Uterus (tissue), 4 donors: Measurements from ENCODE around the gene SLC39A11. TPM values are rescaled to one million over a fixed set of nuclear protein-coding genes. Genes with fewer than 3 reads are reported as not detected.

ENCODE experiments used
- DNase-seq, 2 donors: peaks; one replicate each; pipeline ENCODE4 v3.0.0-alpha.2; 2019 to 2020
- H3K27ac ChIP-seq, 2 donors: fragments of 200-600 bp; sonication (generic); 1 replicate in 1 of 2; 2 replicates in 1 of 2; pipeline ENCODE4 v1.5.1; 2016 to 2018
- H3K27me3 ChIP-seq, 2 donors: fragments of 200-600 bp; sonication (generic); one replicate each; pipeline ENCODE4 v1.5.1; 2018 to 2019; ENCODE audit warnings: control low read depth in 1 of 2
- H3K36me3 ChIP-seq, 2 donors: fragments of 200-600 bp; sonication (generic); one replicate each; pipeline ENCODE4 v1.5.1; 2019; ENCODE audit warnings: control low read depth in 1 of 2
- H3K4me1 ChIP-seq, 2 donors: fragments of 200-600 bp; sonication (generic); one replicate each; pipeline ENCODE4 v1.5.1; 2018 to 2019; ENCODE audit warnings: control low read depth in 1 of 2
- H3K4me3 ChIP-seq, 2 donors: fragments of 200-600 bp; sonication (generic); 1 replicate in 1 of 2; 2 replicates in 1 of 2; pipeline ENCODE4 v1.5.1; 2018 to 2019; ENCODE audit warnings: mild to moderate bottlenecking in 1 of 2
- H3K9me3 ChIP-seq, 2 donors: fragments of 200-600 bp; sonication (generic); one replicate each; pipeline ENCODE4 v1.5.1; 2019; ENCODE audit warnings: control low read depth in 1 of 2
- POLR2A ChIP-seq, 2 donors: fragments of 450-650 bp; IDR thresholded peaks; one replicate each; pipeline ENCODE4 v1.6.1; 2016; ENCODE audit warnings: antibody characterized with exemption in 2 of 2, mild to moderate bottlenecking in 1 of 2, moderate library complexity in 1 of 2
- intact Hi-C: fragments of 100-400 bp; cut with DNase I; formaldehyde crosslinking; loops from one replicate; pipeline ENCODE4 v1.15.1; 2023; ENCODE audit warnings: low total_unique reads
- total RNA-seq, 4 donors: library from RNA; depleted of rRNA in 3 of 4; stranded (reverse); fragments of >200 nt in 3 of 4; gene quantifications; one replicate each; pipeline versions ENCODE4 v1.1.0 to v1.2.4, GENCODE V29; 2014 to 2023
- TF ChIP-seq, protein P1 (sequence below), 4 experiments: fragments of 200-600 bp in 2 of 4; fragments of 450-650 bp in 2 of 4; sonication (generic) in 2 of 4; IDR thresholded peaks; one replicate each; pipeline ENCODE4 v1.5.1; 2016 to 2019; ENCODE audit warnings: antibody characterized with exemption in 4 of 4, mild to moderate bottlenecking in 2 of 4, moderate library complexity in 1 of 4
- donor health status: DM: yes; HTN: yes; CAD: no.

The SLC39A11 gene
- total RNA-seq, 4 donors from 2014 or later: 5.4 to 56.2 (median 21.0) TPM

DNA sequence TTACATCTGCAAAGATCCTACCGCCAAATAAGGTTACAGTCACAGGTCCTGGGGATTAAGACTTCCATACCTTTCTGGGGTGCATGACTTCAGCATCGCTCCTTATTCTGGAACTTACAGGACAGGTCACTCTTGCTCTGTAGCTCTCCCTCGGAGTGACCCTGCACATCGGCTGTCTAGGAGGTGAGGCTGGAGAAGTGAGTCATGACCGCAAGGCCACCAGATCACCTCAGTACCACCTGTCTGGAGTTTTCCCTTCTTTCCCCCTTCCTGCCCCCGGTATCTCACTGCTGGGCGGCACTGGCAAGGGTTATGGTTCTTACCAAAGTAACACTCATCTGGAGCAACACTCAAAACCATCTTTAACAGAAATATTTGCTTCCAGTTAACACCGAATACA lies 374.8 kb downstream of the SLC39A11 start:
- H3K36me3 ChIP-seq: no peaks in the 10 kb centered on the region
- no peak for TF ChIP-seq POLR2A (IDR thresholded peaks at IDR 0.05)
- TF ChIP-seq, protein P1, sequence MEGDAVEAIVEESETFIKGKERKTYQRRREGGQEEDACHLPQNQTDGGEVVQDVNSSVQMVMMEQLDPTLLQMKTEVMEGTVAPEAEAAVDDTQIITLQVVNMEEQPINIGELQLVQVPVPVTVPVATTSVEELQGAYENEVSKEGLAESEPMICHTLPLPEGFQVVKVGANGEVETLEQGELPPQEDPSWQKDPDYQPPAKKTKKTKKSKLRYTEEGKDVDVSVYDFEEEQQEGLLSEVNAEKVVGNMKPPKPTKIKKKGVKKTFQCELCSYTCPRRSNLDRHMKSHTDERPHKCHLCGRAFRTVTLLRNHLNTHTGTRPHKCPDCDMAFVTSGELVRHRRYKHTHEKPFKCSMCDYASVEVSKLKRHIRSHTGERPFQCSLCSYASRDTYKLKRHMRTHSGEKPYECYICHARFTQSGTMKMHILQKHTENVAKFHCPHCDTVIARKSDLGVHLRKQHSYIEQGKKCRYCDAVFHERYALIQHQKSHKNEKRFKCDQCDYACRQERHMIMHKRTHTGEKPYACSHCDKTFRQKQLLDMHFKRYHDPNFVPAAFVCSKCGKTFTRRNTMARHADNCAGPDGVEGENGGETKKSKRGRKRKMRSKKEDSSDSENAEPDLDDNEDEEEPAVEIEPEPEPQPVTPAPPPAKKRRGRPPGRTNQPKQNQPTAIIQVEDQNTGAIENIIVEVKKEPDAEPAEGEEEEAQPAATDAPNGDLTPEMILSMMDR (IDR thresholded peaks at IDR 0.05): no peak
- H3K9me3 ChIP-seq: no peaks in the 10 kb centered on the region
- H3K27ac ChIP-seq: no peak overlapping the region
- H3K4me3 ChIP-seq: no peak overlapping the region
- no peak for DNase-seq
- H3K27me3 ChIP-seq: no peaks in the 10 kb centered on the region
- H3K4me1 ChIP-seq: no peaks in the 10 kb centered on the region
- intact Hi-C loops: no loop called here

DNA sequence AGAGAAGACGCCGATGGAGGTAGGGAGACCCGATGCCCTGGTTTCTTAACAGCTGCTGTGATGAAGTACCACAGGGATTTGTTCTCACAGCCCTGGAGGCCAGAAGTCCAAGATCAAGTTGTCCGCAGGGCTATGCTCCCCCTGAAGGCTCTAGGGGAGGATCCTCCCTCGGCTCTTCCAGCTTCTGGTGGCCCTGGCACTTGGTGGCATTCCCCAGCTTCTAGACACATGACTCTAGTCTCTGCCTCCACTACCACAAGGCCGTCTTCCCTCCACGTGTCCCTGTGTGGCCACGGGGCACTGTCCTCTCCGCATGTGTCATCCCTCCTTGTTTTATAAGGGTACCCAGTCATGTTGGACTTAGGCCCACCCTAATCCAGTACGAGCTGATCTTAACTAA lies 375.2 kb downstream of the SLC39A11 start:
- Histone ChIP-seq H3K4me1 (no peaks in the 10 kb centered on the region), H3K27ac (no peak overlapping the region), H3K4me3 (no peak overlapping the region), H3K36me3 (no peaks in the 10 kb centered on the region), H3K9me3 (no peaks in the 10 kb centered on the region), H3K27me3 (no peaks in the 10 kb centered on the region)
- TF ChIP-seq, protein P1 (IDR thresholded peaks at IDR 0.05): no peak
- no peak for TF ChIP-seq POLR2A (IDR thresholded peaks at IDR 0.05)
- intact Hi-C loops: no loop called here
- no peak for DNase-seq

DNA sequence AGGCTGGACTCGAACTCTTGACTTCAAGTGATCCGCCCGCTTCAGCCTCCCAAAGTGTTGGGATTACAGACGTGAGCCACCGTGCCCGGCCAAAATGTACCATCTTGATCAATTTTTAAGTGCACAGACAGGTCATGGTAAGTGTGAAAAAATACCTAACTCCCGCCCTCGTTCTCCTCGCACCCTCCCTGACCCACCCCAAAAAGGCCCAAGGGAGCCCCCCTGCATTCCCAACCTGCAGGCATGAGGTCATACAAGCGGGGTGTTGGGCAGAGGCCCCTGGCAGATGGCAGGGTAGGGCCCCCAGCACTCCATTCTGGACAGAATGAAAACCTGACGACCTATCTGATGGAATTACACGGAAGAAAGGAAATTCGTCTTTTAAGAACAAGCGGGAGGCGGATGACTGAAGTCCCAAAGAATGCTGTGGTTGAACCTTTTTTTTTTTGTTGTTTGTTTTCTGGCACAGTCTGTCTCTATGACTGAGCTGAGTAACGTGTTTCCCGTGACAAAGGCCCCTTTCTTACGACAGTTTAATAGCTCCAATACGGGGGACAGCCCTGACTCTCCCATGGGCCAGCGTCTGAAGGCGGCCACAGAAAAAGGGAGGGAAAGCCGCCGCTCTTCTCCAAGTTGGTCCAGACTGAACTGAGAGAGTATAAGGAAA lies 376.4 kb downstream of the SLC39A11 start:
- Histone ChIP-seq H3K4me3 (no peak overlapping the region), H3K4me1 (no peaks in the 10 kb centered on the region), H3K36me3 (no peaks in the 10 kb centered on the region), H3K27me3 (no peaks in the 10 kb centered on the region), H3K27ac (no peak overlapping the region), H3K9me3 (no peaks in the 10 kb centered on the region)
- no peak for DNase-seq
- intact Hi-C loops: no loop called here
- TF ChIP-seq, protein P1 (IDR thresholded peaks at IDR 0.05): no peak
- no peak for TF ChIP-seq POLR2A (IDR thresholded peaks at IDR 0.05)

DNA sequence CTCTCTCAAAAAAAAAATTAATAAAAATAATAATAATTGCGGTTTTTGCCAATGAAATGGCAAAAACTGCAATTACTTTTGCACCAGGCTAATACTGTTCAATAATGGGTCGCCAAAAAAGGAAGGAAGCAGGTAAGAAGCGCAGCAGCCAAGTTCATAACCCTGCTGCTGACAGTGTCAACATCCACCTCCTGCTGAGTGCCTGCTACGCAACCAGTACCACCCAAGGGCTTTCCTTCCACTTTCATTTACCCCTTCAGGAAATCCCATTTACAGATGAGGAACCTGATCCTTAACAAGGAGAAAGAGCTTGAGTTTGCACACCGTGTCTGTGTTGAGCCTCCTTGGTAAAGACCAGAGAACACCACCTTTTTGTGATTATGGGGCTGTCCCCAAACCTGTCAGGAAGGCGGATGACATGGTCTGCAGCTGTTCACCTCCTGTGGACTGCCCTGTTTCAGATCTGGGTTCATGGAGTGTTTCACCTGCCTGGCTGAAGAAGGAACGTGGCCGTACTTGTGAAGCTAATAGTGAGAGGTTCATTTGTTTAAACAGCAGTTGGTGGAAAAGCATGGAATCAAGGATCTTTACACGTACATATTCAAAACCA lies 378.0 kb downstream of the SLC39A11 start:
- intact Hi-C loops: no loop called here
- Histone ChIP-seq H3K36me3 (no peaks in the 10 kb centered on the region), H3K4me1 (no peaks in the 10 kb centered on the region), H3K9me3 (peaks cover 0 to 1% of the 10 kb centered on the region in 2 donors), H3K27me3 (no peaks in the 10 kb centered on the region), H3K27ac (no peak overlapping the region), H3K4me3 (no peak overlapping the region)
- no peak for TF ChIP-seq POLR2A (IDR thresholded peaks at IDR 0.05)
- TF ChIP-seq, protein P1 (IDR thresholded peaks at IDR 0.05): no peak
- DNase-seq: no peak

DNA sequence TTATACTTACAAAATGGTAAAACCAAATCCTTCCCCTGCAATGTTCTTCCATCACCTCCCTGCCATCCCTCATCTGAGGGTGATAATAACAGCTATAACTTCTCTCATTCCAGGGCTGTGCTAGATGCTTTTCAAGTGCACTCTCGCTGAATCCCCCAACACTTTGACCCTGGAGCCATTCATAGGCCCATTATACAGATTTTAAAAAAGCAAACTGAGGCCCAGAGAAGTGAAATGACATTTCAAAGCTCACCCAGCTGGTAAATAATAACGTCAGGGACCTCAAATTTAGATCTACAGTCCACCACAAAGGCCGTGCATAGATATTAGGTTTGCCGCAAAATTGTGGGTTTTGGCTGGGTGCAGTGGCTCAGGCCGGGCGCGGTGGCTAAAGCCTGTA lies 378.8 kb downstream of the SLC39A11 start:
- Histone ChIP-seq H3K4me3 (no peak overlapping the region), H3K9me3 (peaks cover 0 to 6% of the 10 kb centered on the region in 2 donors), H3K36me3 (no peaks in the 10 kb centered on the region), H3K27ac (no peak overlapping the region), H3K4me1 (no peaks in the 10 kb centered on the region), H3K27me3 (no peaks in the 10 kb centered on the region)
- TF ChIP-seq, protein P1 (IDR thresholded peaks at IDR 0.05): no peak
- TF ChIP-seq POLR2A (IDR thresholded peaks at IDR 0.05): no peak
- DNase-seq: no peak
- intact Hi-C loops: no loop called here
